Posterior cingulate gyrus (tissue), 11 donors: ENCODE measurements around the gene GADD45GIP1.

Experiments
- DNase-seq, 10 donors: peaks; one replicate each; pipeline versions ENCODE4 v3.0.0 to v3.0.0-alpha.2; 2020 to 2021; ENCODE audit warnings: mixed read lengths in 3 of 10
- intact Hi-C: fragments of 100-400 bp; cut with DNase I; formaldehyde crosslinking; loops from one replicate; pipeline ENCODE4 v1.15.1; 2023

The GADD45GIP1 gene

GRCh38 chr19:12945479-12946091 is 11.4 kb downstream of the GADD45GIP1 start, which contains the start of gene RAD23A:
RAD23A (plus strand) TSS chr19:12945862; CDS start chr19:12945949, 87 bp downstream.
- intact Hi-C loops, result no loop called here
- DNase-seq, result peak; percentile 84 to 99 (median 90)

- no peak for DNase-seq
- intact Hi-C loops, result no loop called here
Measured at GRCh38 chr19:12944104-12944674, 12.8 kb downstream of the GADD45GIP1 start.

GRCh38 chr19:12943437-12944044 is 13.5 kb downstream of the GADD45GIP1 start:
- DNase-seq, result no peak
- intact Hi-C loops, result no loop called here

DNA sequence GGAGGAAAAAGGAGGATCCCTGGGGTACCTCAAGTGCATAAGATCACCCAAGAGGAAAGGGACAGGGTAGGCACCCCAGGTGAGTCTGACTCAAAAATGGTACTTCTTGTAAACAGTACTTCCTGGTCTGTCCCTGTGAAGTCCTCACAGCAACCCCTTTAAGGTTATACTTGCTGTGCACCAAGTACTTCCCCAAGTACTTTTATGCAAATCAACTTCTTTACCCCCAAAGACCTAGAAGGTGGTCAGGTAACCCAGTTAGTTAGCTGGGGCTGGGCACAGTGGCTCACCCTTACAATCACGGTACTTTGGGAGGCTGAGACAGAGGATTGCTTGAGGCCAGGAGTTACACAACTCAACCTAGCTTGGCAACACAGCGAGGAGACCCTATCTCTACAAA is 16.1 kb downstream of the GADD45GIP1 start:
- intact Hi-C loops, result no loop called here
- no peak for DNase-seq

DNA sequence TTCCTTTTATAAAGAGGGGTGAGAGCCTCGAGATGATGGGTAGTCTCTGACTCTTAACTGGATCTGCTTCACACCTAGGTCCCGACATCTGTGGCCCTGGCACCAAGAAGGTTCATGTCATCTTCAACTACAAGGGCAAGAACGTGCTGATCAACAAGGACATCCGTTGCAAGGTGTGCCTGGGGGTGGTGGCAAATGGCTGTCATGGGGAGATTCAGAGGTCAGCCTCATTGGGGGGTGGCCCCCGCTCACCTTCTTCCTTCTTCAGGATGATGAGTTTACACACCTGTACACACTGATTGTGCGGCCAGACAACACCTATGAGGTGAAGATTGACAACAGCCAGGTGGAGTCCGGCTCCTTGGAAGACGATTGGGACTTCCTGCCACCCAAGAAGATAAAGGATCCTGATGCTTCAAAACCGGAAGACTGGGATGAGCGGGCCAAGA is 17.0 kb downstream of the GADD45GIP1 start:
- intact Hi-C loops, result loop anchor here (10.0 kb wide), 1 partner anchor 55 kb away; the partner anchor contains the start of genes DNASE2 and KLF1
- no peak for DNase-seq

DNA sequence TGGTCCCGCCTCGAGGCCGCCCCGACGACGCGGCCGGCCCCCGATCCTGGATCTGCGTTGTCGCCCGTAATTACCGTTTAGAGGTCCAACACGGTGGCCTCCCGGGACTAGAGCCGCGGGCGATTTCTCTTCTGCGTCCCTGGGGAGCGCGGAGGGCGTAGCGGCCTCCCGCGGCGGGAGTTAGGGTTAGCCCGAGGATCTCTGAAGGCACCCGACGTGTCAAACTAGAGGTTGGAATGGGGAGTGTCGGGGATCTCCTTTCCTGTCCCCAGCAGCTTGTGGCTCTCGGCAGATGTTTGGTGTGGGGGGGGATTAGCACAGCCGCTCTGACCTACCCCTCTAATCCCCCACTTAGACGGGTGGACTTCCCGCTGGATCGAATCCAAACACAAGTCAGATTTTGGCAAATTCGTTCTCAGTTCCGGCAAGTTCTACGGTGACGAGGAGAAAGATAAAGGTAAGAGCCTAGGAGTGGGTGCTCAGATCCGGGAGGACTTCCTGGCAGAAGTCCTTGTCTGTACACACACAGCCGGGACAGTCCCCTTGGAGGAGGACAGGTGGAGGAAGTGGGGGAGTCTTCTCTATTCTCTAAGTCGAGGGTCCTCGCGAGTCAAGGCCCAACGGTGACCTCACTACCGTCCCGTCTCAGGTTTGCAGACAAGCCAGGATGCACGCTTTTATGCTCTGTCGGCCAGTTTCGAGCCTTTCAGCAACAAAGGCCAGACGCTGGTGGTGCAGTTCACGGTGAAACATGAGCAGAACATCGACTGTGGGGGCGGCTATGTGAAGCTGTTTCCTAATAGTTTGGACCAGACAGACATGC is 18.0 kb downstream of the GADD45GIP1 start:
- DNase-seq, result no peak
- intact Hi-C loops, result loop anchor here (10.0 kb wide), 1 partner anchor 54 kb away; the partner anchor contains the start of genes DNASE2 and KLF1

GRCh38 chr19:12937927-12938778 is 18.9 kb downstream of the GADD45GIP1 start, which contains the start of gene CALR:
CALR (plus strand) TSS chr19:12938609; CDS start chr19:12938680, 71 bp downstream.
- DNase-seq, result peak; percentile 99 to 100 (median 100)
- intact Hi-C loops, result loop anchor here (10.0 kb wide), 1 partner anchor 53 kb away; the partner anchor contains the start of genes DNASE2 and KLF1

DNA sequence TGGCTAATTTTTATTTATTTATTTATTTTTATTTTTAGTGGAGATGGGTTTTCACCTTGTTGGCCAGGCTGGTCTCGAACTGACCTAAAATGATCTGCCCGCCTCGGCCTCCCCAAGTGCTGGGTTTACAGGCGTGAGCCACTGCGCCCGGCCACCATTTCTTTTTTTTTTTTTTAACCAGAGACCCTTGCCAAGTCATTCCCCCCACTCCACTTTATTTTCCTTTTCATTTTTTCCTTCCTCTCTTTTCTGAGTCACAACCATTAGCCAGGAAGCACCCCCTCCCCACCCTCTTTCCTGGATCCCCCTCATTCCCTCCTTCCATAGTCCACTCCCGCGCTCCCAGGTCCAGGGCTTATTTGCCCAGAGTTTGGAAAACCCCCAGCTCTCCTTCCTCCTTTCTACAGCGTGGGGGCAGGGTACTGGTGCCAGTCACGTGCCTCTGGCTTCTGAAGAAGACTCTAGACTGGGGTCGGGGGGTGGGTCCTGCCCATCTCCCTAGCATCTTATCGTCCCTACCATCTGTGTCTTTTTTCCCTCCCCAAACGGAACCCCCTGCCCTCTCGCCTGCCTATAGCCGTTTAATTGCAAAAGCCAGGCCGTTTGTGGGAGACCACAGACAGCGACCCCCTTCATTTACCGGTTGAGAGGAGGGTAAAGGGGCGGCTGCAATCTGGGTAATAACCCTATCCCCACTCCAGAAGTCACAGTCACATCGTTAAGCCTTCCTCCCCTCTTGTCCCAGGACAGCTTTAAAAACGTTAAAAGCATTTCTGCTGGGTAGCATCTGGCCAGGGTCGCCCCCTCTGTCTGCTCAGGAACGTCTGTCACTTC is 19.7 kb downstream of the GADD45GIP1 start:
- peak in 3 of 10 donors; percentile 23 to 87 (median 35) for DNase-seq
- intact Hi-C loops, result loop anchor here (10.0 kb wide), 1 partner anchor 53 kb away; the partner anchor contains the start of genes DNASE2 and KLF1

- intact Hi-C loops, result loop anchor here (10.0 kb wide), 1 partner anchor 52 kb away; the partner anchor contains the start of genes DNASE2 and KLF1
Measured at GRCh38 chr19:12936582-12936981, 20.4 kb downstream of the GADD45GIP1 start.

GRCh38 chr19:12935071-12935470 is 22.0 kb downstream of the GADD45GIP1 start:
- intact Hi-C loops, result loop anchor here (10.0 kb wide), 1 partner anchor 50 kb away; the partner anchor contains the start of genes DNASE2 and KLF1
- no peak for DNase-seq

More at GRCh38 chr19:12936582-12936981, 20.4 kb downstream of the GADD45GIP1 start:
- DNase-seq, result no peak

DNA sequence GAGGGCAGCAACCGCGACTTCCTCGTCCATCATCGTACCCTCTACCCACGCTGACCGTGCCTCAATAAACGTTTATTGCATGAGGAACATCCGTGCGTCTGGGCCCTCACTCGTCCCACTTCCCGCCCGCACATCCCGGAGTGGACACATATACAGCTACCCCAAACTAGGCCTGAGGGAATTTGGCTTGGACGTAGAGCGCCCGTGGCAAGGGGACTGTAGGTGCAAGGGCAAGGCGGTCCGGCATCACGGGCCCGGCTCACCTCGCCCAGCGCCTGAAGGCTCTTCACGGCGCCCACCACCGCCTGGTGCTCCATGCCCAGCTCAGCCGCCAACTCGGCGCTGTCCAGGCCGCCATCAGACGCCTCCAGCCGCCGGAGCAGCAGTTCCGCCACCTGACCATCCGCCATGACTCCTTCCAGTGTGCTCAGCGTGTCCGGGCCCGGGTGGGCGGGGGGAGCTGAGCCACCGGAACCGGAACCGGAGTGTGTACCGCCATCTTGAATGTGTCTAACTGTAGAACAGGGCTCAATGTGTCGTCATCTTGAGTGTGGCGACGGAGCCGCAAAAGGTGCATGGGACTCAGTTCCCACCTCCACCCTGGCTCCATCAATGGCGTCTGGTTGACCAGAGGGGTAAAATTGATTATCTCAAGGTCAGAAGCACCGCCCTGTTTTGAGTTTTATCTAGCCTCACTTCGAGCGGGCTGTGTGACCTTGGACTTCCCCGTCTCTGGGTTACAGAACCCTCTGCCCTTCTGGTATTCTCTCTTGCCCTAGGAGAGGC is 23.5 kb downstream of the GADD45GIP1 start, which contains the start of gene FARSA:
FARSA (minus strand) TSS at position 425 of the 786 bp plus-strand sequence; CDS start at position 410, 15 bp downstream.
- intact Hi-C loops, result loop anchor here (10.0 kb wide), 1 partner anchor 49 kb away; the partner anchor contains the start of genes DNASE2 and KLF1
- DNase-seq, result peak; percentile 92 to 99 (median 97)

DNA sequence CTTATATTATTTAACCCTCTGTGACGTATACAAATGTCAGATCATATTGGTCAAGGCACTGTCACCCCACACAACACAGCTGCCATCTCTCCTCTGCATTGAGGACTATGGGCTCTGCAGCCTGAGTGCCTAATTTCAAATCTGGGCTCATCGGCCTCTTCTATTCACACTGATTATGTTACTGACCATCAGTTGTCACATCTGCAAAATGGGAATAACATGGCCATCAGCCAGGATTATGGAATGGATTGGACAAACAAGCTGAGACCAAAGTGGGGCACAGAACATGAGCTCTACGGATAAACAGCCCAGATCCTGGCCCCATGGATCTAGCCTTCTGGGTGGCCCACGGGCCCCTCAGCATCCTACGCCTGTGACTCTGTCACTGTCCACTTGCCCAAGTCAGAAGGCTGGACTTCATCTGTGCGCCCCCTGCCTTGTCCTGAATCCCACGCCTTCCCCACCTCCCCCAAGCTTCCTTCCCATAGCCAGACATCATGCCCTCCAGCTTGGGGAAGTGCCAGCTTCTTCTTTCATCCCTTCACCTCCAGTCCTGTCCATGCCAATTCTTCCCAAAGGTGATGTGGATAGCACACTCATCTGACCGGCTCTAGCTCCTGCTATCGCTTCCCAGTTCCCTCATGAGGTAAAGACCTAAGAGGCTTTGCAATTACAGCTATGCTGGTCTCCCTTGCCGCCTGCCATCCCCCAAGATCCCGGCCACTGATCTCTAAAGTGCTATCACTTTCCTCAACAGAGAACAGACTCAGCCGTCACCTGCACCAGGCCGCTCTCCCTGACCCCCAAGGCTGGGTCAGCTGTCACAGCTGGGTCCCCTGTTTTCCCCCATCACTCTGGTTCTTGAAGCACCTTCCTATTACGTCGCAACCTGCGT is 24.4 kb downstream of the GADD45GIP1 start:
- no peak for DNase-seq
- intact Hi-C loops, result loop anchor here (10.0 kb wide), 1 partner anchor 48 kb away; the partner anchor contains the start of genes DNASE2 and KLF1

DNA sequence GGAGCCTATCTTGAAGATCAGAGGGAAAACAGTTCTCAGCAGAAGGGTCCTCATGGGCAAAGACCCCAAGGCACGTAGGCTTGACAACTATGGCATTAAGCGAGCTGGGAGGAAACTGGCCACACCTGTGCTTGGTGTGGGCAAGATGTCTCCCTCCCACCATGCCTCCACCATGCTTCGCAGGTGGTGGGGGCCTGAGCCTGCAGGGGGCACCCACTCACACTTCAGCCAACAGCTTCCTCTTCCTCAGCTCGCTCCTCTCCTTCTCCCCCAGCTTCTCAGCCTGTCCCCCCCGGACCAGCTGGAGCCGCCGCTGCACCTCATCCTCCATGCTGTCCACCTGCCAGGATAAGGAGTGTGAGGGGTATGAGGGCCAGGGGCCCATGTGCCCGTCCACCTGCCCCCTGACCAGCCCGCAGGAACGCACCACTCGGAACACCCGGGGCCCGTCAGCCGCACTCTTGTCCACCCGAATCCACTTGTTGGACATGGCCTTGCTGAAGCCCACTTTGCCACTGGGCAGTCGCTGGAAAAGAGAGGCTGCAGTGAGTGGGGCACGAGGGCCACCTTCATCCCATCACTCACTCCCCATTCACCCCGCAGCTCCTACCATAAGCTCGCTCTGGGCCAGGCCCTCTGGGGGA is 26.9 kb downstream of the GADD45GIP1 start:
- intact Hi-C loops, result loop anchor here (10.0 kb wide), 1 partner anchor 45 kb away; the partner anchor contains the start of genes DNASE2 and KLF1
- DNase-seq, result no peak

- DNase-seq, result no peak
- intact Hi-C loops, result no loop called here
Measured at GRCh38 chr19:12924621-12925310, 32.3 kb downstream of the GADD45GIP1 start.

DNA sequence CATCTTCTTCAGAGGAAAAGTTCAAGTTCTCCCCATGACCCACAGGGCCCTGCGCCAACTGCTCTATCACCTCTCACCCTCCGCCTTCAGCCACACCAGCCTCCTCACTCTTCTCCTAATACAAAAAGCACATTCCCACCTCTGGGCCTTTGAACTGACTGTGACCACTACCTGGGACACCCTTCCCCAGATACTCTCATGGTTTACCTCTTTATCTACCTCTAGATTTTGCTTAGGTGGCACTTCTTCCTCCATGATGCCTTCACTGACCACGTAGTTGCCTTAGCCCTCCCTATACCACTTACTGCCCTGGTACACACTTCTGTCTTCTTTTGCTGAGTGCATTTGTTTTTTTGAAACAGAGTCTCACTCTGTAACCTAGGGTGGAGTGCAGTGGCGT is 34.1 kb downstream of the GADD45GIP1 start:
- no peak for DNase-seq
- intact Hi-C loops, result no loop called here
